ENCODE data around the gene SIGLEC8.

GRCh38 chr19:51430221-51430620, 28.0 kb downstream of the SIGLEC8 start:
- TF ChIP-seq ZZZ3 (IDR thresholded peaks at IDR 0.05; ENCODE audit: control insufficient read depth, insufficient read length, low read depth) (no peak), POLR2A (IDR thresholded peaks at IDR 0.05; ENCODE audit: low read depth, low read length) (no peak), TAF1 (IDR thresholded peaks at IDR 0.05; ENCODE audit: borderline replicate concordance, low read depth, low read length) (no peak), ZBTB33 (IDR thresholded peaks at IDR 0.05) (no peak), NKRF (conservative IDR thresholded peaks at IDR 0.05) (no peak), PAX8 (IDR thresholded peaks at IDR 0.05) (no peak), CTCF (IDR thresholded peaks at IDR 0.05 in 2 of 3, conservative IDR thresholded peaks at IDR 0.05 in 1 of 3; ENCODE audit: control insufficient read depth in 2 of 3, extremely low read depth in 1 of 3, insufficient read depth in 1 of 3, low read depth in 3 of 3, low read length in 3 of 3) (no peak), NR2C1 (IDR thresholded peaks at IDR 0.05) (no peak), POLR2AphosphoS5 (IDR thresholded peaks at IDR 0.05; ENCODE audit: low read length) (no peak), SRF (IDR thresholded peaks at IDR 0.05; ENCODE audit: low read depth in 2 of 2, low read length in 2 of 2) (no peak), NRF1 (conservative IDR thresholded peaks at IDR 0.05; ENCODE audit: low read depth, low read length) (no peak), SIX5 (IDR thresholded peaks at IDR 0.05; ENCODE audit: low read depth, low read length, severe bottlenecking) (no peak), MAX (IDR thresholded peaks at IDR 0.05; ENCODE audit: low read depth, low read length) (no peak)
